ENCODE results near the gene ARHGEF1.

DNA sequence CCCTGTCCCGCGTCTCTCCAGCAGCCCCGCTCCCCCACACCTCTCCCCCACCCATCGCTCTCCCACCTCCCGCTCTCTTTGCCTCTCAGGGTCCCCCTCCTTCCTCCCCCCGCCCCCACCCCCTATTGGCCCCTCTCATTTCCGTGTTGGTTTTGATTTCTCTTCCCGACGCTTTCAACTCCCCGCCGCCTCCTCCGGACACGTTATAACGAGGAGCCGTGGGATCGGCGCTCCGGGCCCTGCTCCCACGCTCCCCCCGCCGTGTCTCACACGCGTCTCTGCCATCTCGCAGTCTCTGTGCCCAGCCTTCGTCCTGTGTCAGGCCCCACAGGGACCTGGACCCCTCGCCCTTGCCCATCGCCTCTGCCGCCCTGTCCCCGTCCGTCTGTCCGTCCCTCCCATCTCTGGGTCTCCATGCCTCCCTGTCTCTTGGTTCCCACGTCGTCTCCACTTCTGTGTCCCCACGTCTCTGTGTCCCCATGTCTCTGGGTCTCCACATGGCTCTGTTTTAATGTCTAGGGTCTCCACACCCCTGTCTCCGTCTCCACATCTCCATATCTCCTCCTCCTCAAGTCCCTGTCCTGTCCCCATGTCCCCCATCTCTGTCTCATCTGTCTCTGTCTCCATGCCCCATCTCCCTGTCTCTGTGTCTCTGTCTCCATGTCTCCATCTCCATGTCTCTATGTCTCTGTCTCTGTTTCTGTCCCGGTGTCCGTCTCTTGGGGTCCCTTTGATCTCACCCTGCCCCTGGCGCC is 32.2 kb downstream of the ARHGEF1 start:
- TF ChIP-seq, protein P1, sequence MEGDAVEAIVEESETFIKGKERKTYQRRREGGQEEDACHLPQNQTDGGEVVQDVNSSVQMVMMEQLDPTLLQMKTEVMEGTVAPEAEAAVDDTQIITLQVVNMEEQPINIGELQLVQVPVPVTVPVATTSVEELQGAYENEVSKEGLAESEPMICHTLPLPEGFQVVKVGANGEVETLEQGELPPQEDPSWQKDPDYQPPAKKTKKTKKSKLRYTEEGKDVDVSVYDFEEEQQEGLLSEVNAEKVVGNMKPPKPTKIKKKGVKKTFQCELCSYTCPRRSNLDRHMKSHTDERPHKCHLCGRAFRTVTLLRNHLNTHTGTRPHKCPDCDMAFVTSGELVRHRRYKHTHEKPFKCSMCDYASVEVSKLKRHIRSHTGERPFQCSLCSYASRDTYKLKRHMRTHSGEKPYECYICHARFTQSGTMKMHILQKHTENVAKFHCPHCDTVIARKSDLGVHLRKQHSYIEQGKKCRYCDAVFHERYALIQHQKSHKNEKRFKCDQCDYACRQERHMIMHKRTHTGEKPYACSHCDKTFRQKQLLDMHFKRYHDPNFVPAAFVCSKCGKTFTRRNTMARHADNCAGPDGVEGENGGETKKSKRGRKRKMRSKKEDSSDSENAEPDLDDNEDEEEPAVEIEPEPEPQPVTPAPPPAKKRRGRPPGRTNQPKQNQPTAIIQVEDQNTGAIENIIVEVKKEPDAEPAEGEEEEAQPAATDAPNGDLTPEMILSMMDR (IDR thresholded peaks at IDR 0.05): no peak
- TF ChIP-seq POLR2A (IDR thresholded peaks at IDR 0.05): no peak

Measured in body of pancreas (tissue), 4 donors.